ENCODE measurements around the gene SIRPD.

GRCh38 chr20:1505871-1506270 lies 51.6 kb downstream of the SIRPD start:
- TF ChIP-seq, protein P1, sequence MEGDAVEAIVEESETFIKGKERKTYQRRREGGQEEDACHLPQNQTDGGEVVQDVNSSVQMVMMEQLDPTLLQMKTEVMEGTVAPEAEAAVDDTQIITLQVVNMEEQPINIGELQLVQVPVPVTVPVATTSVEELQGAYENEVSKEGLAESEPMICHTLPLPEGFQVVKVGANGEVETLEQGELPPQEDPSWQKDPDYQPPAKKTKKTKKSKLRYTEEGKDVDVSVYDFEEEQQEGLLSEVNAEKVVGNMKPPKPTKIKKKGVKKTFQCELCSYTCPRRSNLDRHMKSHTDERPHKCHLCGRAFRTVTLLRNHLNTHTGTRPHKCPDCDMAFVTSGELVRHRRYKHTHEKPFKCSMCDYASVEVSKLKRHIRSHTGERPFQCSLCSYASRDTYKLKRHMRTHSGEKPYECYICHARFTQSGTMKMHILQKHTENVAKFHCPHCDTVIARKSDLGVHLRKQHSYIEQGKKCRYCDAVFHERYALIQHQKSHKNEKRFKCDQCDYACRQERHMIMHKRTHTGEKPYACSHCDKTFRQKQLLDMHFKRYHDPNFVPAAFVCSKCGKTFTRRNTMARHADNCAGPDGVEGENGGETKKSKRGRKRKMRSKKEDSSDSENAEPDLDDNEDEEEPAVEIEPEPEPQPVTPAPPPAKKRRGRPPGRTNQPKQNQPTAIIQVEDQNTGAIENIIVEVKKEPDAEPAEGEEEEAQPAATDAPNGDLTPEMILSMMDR (IDR thresholded peaks at IDR 0.05; ENCODE audit: low read depth, low read length): no peak
- no peak for TF ChIP-seq EZH2phosphoT487 (IDR thresholded peaks at IDR 0.05; ENCODE audit: low read depth)
